ENCODE measurements around the gene IRAG1.

The IRAG1 gene

GRCh38 chr11:10664496-10664895 lies 29.1 kb downstream of the IRAG1 start:
- DNase-seq: no peak

GRCh38 chr11:10663990-10664389 lies 29.6 kb downstream of the IRAG1 start:
- DNase-seq: no peak

GRCh38 chr11:10663365-10663764 lies 30.2 kb downstream of the IRAG1 start:
- DNase-seq: no peak

GRCh38 chr11:10660323-10660722 lies 33.2 kb downstream of the IRAG1 start:
- DNase-seq: no peak

GRCh38 chr11:10659339-10660216 lies 34.0 kb downstream of the IRAG1 start:
- no peak for DNase-seq

GRCh38 chr11:10658621-10659338 lies 34.8 kb downstream of the IRAG1 start:
- no peak for DNase-seq

- no peak for DNase-seq
Observed at GRCh38 chr11:10657308-10658271, 36.0 kb downstream of the IRAG1 start.

GRCh38 chr11:10655943-10656576 lies 37.5 kb downstream of the IRAG1 start:
- DNase-seq: no peak

GRCh38 chr11:10655227-10655626 lies 38.3 kb downstream of the IRAG1 start:
- DNase-seq: no peak

GRCh38 chr11:10654811-10655150 lies 38.8 kb downstream of the IRAG1 start:
- no peak for DNase-seq

- DNase-seq: peak; percentile 13 to 32
Observed at GRCh38 chr11:10653946-10654810, 39.4 kb downstream of the IRAG1 start.

- DNase-seq: no peak
Observed at GRCh38 chr11:10653261-10653660, 40.3 kb downstream of the IRAG1 start.

GRCh38 chr11:10651656-10652361 lies 41.7 kb downstream of the IRAG1 start:
- no peak for DNase-seq

- DNase-seq: no peak
Observed at GRCh38 chr11:10650630-10651029, 42.9 kb downstream of the IRAG1 start.

- DNase-seq: no peak
Observed at GRCh38 chr11:10650166-10650565, 43.4 kb downstream of the IRAG1 start.

GRCh38 chr11:10648871-10649270 lies 44.7 kb downstream of the IRAG1 start:
- DNase-seq: no peak

GRCh38 chr11:10646681-10647355 lies 46.7 kb downstream of the IRAG1 start:
- DNase-seq: no peak

- DNase-seq: no peak
Observed at GRCh38 chr11:10646005-10646404, 47.5 kb downstream of the IRAG1 start.

GRCh38 chr11:10645212-10645795 lies 48.3 kb downstream of the IRAG1 start:
- DNase-seq: no peak

Data from stimulated activated CD4-positive, alpha-beta T cell treated with anti-CD3 and anti-CD28 coated beads, Interleukin-2, amount 100 ng/mL, for 24 hours (primary cell).